HG03469 (cell line): ENCODE data around the gene GRK6.

Source experiments
- ATAC-seq: cut with Tn5 transposase; IDR thresholded peaks from one replicate; pipeline ENCODE4 v1.9.1; 2021; ENCODE audit warnings: mild to moderate bottlenecking, moderate library complexity, moderate number of reproducible peaks; ENCODE audit not compliant: unreplicated experiment

GRK6 gene

GRCh38 chr5:177468685-177469628 lies 42.5 kb downstream of the GRK6 start:
- ATAC-seq: no peak

GRCh38 chr5:177469750-177470525 lies 43.5 kb downstream of the GRK6 start:
- ATAC-seq: no peak

- no peak for ATAC-seq
Measured at GRCh38 chr5:177470759-177471536, 44.5 kb downstream of the GRK6 start.

- no peak for ATAC-seq
Measured at GRCh38 chr5:177471610-177472356, 45.3 kb downstream of the GRK6 start.

GRCh38 chr5:177472460-177473442 lies 46.3 kb downstream of the GRK6 start:
- no peak for ATAC-seq

- no peak for ATAC-seq
Measured at GRCh38 chr5:177473443-177474001, 47.0 kb downstream of the GRK6 start, which contains the start of gene DBN1. DBN1 (minus strand) TSS chr5:177473634; CDS start chr5:177473521, 113 bp downstream.

GRCh38 chr5:177474002-177474476 lies 47.6 kb downstream of the GRK6 start:
- no peak for ATAC-seq

- ATAC-seq: no peak
Measured at GRCh38 chr5:177474846-177475562, 48.5 kb downstream of the GRK6 start.

- ATAC-seq: no peak
Measured at GRCh38 chr5:177475563-177476427, 49.3 kb downstream of the GRK6 start.

GRCh38 chr5:177476531-177477233 lies 50.2 kb downstream of the GRK6 start:
- no peak for ATAC-seq

- ATAC-seq: no peak
Measured at GRCh38 chr5:177477701-177478477, 51.4 kb downstream of the GRK6 start.

GRCh38 chr5:177478711-177479646 lies 52.5 kb downstream of the GRK6 start:
- ATAC-seq: no peak

GRCh38 chr5:177479774-177480173 lies 53.3 kb downstream of the GRK6 start:
- no peak for ATAC-seq

GRCh38 chr5:177482359-177482795 lies 55.9 kb downstream of the GRK6 start:
- no peak for ATAC-seq
